GM21619 (cell line): ENCODE results near the gene CNBD2.
"Not testable (repeated sequence)": the region's sequence is repeated elsewhere in the genome, so short reads cannot be mapped to it uniquely, and the experiment has no call there.

Experiments used
- ATAC-seq: cut with Tn5 transposase; IDR thresholded peaks from one replicate; pipeline ENCODE4 v1.9.1; 2021; ENCODE audit not compliant: unreplicated experiment

CNBD2 gene

DNA sequence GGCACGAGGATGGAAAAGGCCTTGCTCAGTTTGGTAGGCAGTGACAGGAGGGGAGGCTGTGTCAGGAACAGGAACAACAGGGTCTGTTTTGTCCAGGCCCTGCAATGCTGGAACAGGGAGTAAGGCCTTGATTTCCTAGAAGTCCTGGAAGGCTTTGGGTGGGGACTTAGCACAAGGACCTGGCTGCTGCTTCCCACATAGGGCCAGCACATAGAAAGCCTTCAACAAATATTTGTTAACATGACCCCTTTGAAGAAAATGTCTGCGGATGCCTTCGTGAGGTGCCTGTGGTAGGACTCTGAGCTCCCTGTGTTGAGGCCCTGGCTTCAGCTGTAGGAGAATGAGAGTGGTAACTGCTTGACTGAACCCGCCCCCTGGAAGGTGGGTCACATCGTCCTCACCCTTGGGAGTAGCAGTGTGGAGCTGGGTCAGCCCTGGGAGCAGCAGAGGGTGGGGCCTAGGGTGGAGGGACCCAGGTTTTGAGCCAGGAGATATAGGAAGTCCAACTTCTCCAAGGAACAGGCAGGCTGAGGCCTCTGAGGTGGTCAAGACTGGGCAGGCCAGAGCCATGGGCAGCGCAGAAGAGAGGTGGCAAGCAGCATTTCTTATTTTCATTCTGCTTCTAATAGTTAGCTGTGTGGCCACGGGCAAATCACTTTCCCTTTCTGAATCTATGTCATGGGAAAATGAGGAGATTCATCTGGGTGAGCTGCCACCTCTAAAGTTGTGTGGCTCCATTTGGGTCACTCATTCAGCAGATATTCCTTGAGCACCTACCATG is 50.0 kb downstream of the CNBD2 start:
- no peak for ATAC-seq

DNA sequence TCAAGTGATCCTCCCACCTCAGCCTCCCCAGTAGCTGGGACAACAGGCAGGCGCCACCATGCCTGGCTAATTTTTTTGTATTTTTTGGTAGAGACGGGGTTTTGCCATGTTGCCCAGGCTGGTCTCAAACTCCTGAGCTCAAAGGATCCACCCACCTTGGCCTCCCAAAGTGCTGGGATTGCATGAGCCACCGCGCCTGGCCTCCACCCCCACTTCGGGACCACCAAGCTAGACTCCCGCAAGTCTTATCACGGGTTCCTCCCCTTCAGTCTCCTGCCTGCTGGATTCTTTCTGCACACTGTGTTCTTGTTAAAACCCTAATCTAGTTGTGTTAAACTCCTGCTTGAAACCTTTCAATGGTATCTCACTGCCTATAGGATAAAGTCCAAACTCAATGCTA is 57.7 kb downstream of the CNBD2 start:
- not testable (repeated sequence) for ATAC-seq

DNA sequence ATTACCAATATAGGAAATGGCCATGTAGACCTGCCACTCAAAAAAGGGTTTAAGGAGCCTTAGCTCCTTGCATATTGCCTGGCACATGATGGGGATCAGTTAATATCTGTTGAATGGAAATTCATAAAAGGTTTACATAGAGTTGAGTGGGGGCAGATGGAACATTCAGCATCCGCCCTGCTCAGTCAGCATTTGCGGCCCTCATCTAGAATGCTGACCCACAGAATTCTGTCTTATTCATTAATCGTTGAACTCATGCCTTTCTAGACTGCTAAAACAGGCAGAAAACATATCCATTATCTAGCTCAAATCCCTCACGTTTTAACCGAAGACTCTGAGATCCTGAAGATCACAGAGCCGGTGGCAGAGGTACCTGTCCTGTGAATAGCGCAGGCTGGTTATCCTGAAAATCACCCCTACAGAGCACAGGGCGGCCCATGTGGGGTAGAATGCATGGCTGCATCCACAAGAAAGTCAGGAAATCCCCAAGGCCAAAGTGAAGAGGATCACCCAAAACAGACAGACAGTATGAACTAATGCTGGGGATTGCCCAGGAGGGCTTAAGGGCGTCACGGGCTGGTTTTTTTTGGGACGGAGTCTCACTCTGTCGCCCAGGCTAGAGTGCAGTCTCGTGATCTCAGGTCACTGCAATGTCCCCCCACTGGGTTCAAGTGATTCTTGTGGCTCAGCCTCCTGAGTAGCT is 59.9 kb downstream of the CNBD2 start:
- ATAC-seq, result no peak

DNA sequence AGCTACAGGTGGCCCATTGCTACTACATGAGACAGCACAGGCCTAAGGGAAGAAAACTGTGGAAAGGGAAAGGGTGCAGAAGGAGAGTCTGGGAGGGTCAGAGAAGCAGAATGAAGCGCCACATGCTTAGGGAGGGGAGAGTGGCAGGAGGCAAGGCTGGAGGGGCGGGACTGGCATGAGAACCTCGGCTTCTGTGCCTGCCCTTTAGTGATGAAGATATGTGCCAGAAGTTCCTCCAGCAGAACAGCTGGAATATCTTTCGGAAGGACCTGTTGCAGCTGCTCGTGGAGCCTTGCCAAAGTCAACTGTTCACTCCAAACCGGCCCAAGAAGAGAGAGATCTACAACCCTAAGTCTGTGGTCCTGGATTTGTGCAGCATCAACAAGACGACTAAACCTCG is 61.8 kb downstream of the CNBD2 start:
- ATAC-seq, result no peak

DNA sequence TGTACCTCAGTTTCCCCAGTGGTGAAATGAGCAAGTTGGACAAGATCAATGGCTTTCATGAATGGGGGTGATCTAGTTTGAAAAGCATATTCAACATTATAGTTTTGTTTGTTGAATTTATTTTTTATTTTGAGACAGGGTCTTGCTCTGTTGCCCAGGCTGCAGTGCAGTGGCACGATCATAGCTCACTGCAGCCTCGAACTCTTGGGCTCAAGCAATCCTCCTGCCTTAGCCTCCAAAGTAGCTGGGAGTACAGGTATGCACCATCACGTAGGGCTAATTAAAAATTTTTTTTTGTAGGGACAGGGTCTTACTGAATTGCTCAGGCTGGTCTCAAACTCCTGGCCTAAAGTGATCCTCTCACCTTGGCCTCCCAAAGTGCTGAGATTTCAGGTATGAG is 63.4 kb downstream of the CNBD2 start:
- no peak for ATAC-seq

DNA sequence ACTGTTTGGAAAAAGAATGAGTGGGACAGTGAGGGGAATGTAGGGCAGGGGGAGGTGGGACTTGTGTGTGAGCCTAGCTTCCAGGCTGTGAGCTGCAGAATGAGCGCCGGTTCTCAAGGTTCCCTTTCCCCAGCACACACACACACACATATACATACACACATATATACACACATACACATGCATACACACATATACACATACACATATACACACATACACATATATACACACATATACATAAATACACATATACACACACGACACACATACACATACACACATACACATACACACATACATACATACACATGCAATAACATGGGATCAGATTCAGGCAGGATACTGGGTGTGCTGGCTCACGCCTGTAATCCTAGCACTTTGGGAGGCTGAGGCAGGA is 66.5 kb downstream of the CNBD2 start:
- ATAC-seq, result no peak

DNA sequence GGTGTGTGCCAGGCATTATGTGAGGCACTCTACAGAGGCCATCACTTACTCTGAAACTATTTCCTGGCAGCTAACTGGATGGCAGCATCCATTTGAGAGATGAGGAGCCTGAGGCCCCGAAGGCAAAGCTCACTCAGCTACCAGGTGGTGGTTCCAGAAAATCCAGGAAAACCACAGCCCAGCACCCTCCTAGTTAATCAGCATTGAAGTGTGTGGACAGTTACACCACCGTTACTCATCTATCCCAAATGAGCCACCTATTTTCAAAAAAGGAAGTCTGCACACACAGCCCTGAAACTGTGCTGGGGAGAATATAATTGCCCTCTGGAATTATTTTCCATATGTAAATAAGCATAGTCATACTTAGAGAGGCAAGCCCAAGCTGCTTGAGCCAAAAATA is 67.4 kb downstream of the CNBD2 start:
- no peak for ATAC-seq

DNA sequence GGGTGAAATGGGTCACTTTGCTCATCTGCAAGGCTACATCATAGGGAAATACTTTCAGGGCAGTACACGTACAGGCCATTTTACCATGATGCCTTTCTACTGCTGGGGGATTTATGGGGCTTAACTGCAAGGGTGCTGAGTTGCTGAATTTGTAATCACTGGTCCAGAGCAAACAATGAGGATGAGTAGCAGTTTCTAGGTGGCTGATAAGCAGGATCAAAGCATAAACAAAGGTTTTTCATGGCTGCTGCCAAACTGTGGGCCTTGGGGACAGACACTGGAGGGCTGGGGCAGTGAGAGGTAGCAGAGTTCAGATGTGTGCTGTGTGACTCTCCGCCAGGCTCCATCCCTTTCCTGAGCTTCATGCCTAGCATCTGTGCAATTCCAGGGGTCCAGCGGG is 68.3 kb downstream of the CNBD2 start:
- ATAC-seq, result no peak

DNA sequence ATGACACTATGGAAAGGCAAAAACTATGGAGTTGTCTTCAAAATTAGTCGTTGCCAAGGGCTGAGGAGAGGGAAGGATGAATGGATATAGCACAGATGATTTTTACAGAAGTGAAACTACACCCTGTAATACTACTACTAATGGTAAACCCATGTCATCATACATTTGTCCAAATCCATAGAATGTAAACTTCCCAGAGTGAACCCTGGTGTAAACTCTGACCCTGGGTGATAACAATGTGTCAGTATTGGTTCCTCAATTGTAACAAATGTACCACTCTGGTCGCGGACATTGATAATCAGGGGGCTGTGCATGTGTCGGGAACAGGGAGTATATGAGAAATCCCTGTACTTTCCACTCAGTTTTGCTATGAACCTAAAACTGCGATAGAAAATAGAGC is 72.2 kb downstream of the CNBD2 start:
- ATAC-seq, result no peak

DNA sequence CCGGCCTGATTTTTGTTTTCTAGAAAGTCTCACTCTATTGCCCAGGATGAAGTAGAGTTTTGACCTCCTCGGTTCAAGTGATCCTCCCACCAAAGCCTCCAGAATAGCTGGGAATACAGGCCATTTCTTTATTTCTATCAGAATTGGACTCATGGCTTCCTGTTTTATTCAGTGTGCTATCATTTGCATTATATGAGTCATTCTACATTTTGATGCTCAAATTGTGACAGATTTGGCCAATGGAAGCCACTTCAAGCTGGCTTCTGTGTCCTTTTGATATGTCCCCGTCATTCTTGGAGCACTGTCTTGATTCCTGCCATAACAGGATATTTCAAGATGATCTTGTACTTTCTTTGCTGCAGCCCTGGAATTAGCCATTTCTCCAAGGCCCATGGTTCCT is 75.1 kb downstream of the CNBD2 start:
- ATAC-seq, result no peak

DNA sequence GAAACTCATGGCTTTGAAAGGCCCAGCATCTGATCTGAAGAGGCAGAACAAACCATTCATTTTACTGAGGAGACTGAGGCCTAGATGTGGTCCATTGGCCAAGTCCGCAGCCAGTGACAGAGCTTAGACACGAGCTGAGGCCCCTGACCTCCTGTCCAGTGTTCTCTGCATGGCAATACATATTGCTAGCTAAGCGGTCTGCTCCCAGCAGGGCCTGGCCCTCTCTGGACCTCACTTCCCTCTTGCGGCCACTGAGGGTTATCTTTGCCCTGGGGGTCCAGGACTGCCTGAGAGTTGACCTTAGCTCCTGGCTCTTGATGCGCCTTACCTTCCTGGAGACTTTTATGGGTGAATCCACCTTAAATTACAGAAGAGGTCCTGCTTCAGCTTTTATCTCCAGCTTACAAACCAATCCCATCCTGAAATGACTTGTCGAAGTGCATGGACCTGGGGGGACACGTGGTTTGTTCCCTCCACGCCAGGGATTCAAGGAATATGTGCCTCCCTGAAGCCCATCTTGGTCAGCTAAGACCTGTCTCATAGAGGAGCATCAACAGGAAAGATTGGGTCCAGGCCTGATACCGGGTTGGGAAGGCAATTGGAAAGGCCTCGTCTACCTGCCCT is 75.6 kb downstream of the CNBD2 start:
- ATAC-seq, result no peak

DNA sequence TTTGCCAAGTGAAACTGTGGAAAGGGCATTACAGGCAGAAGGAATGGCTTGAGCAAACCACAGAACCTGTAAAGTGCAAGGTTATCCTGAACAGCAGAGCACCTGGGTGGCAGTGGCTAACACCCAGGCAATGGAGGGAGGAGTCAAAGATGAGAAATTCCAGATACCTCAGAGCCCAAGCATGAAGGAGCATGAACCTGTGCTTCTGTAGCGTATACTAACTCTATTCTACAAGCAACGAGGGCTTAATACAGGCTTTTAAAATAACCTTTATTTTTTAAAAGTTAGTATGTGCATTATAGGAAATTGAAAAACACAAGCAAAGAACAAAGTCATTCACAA is 77.0 kb downstream of the CNBD2 start:
- no peak for ATAC-seq

DNA sequence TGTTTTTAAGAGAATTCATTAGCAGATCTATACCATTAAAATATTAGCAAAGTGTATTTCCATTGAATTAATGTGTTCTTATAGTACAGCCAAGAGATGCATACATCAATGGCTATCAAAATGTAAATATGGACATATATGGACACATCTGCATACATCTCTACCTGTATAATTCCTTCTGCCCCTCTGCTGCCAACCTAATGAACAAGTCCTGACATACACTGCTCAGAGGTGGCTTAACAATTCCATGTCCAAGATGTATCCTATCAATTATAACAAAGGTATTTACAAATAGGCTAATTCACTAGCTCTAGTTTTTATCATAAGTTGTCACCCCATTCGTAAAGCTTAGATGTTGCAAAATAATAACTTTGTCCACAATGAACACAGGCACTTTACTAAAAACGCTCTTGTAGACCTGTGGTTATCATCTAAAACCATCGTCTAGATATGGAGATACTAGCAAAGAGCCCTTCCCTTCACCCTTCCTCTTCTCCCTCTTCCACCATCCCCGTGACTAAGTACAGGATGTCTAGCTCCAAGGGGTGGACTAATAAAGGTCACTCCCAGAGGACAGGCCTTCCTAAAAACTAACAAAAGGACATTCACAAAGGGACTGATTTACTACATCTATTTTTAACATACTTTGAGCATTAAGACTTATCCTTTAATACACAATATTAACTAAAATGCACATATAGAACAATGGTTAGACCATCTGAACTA is 77.8 kb downstream of the CNBD2 start:
- ATAC-seq, result not testable (repeated sequence)

DNA sequence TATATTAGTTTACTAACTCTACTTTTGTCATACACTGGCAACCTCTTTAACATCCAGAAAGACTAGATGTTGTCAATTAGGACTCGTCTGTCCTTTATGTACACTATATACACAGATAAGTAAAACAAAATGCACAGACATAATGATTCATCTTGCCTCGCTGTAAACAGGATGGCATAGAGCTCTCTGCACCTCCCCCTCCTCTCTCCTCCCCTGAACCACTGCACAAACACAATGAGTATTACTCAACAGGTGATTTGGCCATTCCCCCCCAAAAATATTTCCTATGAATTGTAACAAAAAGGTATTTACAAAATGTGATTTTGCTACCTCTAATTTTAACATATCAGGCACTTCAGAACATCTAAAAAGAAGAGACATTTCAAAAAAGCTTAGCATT is 81.0 kb downstream of the CNBD2 start:
- not testable (repeated sequence) for ATAC-seq

DNA sequence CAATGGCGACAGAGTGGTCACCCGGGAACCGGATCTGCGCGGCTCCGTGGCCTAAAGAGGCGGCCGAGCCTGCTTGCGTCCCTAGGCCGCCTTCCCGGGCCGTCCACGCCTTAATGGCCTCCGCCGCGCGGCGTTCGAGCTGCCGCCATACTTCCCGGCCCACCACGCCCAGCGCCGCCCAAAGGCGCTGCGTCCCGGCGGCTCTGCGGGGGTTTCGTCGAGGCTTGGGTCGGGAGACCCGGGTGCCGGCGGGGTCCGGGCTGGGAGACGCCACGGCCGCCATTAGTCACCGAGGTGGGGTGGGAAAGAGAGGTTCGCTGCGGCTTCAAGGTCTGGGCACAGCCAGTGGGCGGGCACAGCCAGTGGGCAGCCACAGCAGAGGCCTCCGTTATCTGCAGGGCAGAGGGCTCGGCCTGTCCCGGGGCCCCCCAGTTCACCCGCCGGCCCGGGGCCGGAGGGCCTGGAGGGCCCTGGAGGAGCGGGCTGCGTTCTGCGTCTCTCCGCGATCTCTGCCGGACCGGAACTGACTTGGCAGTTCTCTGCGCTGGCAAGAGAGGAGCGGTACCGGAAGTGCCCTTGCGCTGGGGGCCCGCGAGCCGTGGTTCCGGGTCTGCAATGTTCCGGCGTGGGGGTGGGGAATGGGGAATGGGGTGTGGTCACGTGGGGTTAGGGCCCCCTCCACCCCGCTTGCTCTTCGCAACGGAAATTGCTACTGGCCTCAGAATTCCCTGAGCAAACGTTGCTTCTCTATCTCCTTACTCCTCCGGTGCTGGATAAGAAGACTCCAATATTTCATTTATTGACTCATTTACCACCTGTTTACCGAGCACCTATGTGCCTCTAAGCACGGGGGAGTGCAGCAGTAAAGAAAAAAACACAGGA is 82.3 kb downstream of the CNBD2 start:
- ATAC-seq, result peak; percentile 88

DNA sequence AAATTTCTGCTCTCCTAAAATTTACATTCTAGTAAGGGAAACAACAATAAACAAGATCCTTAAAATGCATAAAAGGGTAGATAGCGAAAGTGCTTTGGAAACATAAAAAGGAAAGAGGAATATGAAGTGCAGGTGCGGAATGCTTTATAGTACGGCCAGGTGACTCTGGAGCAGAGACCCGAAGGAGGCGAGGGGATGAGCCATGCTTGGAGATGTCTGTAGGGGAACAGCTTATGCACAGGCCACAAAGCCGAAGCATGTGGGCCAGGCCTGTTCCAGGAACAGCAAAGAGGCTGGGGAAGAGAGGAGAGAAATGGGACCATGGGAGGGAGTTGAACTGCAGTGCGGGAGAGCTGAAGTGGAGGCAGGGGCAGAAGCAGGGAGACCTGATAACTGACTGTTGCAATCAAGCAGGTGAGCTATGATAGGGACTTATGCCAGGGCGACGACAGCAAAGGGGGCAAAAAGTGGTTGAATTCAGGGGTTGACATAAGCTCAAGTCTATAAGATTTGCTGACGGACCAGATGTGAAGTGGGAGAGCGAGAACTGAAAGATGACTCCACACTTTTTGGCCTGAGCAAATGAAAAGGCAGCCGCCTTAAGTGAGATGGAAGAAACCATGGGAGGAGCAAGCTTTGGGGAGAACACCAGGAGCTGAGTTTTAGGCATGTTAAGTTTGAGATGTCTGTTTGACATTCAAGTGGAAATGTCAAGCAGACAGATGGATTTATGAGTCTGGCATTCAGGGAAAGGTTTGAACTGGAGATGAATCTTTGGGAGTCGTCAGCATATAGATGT is 83.1 kb downstream of the CNBD2 start:
- no peak for ATAC-seq

DNA sequence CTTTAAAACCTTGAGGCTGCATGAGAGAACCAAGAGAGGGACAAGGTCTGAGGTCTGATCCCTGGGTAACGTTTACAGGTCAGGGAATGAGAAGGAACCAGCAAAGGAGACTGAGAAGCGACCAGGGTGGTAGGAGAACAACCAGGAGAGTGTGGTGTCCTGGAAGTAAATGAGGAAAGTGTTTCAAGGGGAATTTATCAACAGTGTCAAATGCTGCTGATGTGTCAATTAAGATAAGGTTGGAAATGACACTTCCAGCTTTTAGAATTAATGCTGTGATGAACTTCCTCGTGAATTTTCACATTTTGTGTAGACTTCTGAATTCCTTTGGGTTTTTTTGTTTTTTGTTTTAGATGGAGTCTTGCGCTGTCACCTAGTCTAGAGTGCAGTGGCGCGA is 83.7 kb downstream of the CNBD2 start:
- ATAC-seq, result no peak

DNA sequence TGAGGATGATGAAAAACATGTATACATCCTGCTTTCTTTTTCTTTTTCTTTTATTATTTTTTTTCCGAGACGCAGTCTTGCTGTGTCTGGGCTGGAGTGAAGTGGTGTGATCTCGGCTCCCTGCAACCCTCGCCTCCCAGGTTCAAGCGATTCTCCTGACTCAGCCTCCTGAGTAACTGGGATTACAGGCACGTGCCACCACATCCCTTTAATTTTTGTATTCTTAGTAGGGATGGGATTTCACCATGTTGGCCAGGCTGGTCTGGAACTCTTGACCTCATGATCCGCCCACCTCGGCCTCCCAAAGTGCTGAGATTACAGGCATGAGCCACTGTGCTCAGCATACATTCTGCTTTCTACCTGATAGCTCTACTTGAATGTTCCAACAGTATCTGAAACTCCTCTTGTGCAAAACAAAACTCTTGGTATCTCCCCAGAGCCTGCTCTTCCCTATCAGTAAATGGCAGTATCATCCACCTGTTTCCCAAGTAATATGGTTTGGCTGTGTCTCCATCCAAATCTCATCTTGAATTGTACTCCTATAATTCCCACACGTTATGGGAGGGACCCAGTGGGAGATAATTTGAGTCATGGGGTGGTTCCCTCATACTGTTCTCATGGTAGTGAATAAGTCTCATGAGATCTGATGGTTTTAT is 85.6 kb downstream of the CNBD2 start:
- ATAC-seq, result not testable (repeated sequence)

DNA sequence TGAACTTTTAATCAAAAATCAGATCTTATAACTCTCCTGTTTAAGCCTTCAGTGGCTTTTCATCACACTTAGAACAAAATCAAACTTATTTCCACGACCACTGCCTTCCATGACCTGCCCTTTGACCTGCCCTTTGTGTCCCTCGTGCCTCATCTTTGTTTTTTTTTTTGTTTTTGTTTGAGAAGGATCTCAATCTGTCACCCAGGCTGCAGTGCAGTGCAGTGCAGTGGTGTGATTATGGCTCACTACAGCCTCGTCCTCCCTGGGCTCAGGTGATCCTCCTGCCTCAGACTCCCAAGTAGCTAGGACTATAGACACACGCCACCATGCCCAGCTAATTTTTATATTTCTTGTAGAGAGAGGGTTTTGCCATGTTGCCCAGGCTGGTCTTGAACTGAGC is 86.8 kb downstream of the CNBD2 start:
- ATAC-seq, result no peak
